Glutamatergic neuron (in vitro differentiated cells): ENCODE data around the gene SLC5A12. TPM values are rescaled to one million over a fixed set of nuclear protein-coding genes. Genes with fewer than 3 reads are reported as not detected.

Source experiments
- DNase-seq: peaks from one replicate; pipeline ENCODE4 v3.0.0; 2022
- H3K27ac Mint-ChIP-seq: one replicate; pipeline ENCODE4 v1.8.0; 2020; ENCODE audit warnings: mild to moderate bottlenecking, mixed read lengths, inconsistent platforms; ENCODE audit not compliant: unreplicated experiment
- H3K27me3 Mint-ChIP-seq: one replicate; pipeline ENCODE4 v1.8.0; 2020; ENCODE audit warnings: mild to moderate bottlenecking, moderate library complexity, mixed read lengths, inconsistent platforms; ENCODE audit not compliant: unreplicated experiment
- H3K36me3 Mint-ChIP-seq: one replicate; pipeline ENCODE4 v1.8.0; 2020; ENCODE audit warnings: mild to moderate bottlenecking, mixed read lengths, inconsistent platforms; ENCODE audit not compliant: unreplicated experiment
- H3K4me1 Mint-ChIP-seq: one replicate; pipeline ENCODE4 v1.8.0; 2020; ENCODE audit warnings: mild to moderate bottlenecking, low read depth, mixed read lengths, inconsistent platforms; ENCODE audit not compliant: unreplicated experiment
- H3K4me3 Mint-ChIP-seq: one replicate; pipeline ENCODE4 v1.8.0; 2020; ENCODE audit warnings: mild to moderate bottlenecking, mixed read lengths, inconsistent platforms; ENCODE audit not compliant: unreplicated experiment
- H3K9me3 Mint-ChIP-seq: one replicate; pipeline ENCODE4 v1.8.0; 2020; ENCODE audit warnings: mild to moderate bottlenecking, moderate library complexity, mixed read lengths, inconsistent platforms; ENCODE audit not compliant: unreplicated experiment
- CTCF ChIP-seq: fragments of 200-600 bp; sonication (generic); IDR thresholded peaks from one replicate; pipeline ENCODE4 v1.5.0; 2021; ENCODE audit not compliant: partially characterized antibody, unreplicated experiment
- total RNA-seq: library from RNA; stranded (reverse); fragmentation: NEBNext Ultra II Directional; extraction: Animal tissue kit (Norgen Biotek cat#: 25700); gene quantifications from one replicate; pipeline ENCODE4 v1.2.1, GENCODE V29; 2021; ENCODE audit not compliant: unreplicated experiment

The SLC5A12 gene
- total RNA-seq, 1 donor from 2014 or later: 0.66 TPM

GRCh38 chr11:26764315-26764714, 42.5 kb upstream of the SLC5A12 start:
- no peak for DNase-seq
- Mint-ChIP-seq H3K27ac (no peak overlapping the region), H3K36me3 (no peaks in the 10 kb centered on the region), H3K9me3 (no peaks in the 10 kb centered on the region), H3K4me3 (no peak overlapping the region), H3K27me3 (no peaks in the 10 kb centered on the region), H3K4me1 (no peaks in the 10 kb centered on the region)
- no peak for TF ChIP-seq CTCF

- Mint-ChIP-seq H3K27me3 (no peaks in the 10 kb centered on the region), H3K4me1 (no peaks in the 10 kb centered on the region), H3K27ac (no peak overlapping the region), H3K4me3 (no peak overlapping the region), H3K36me3 (no peaks in the 10 kb centered on the region), H3K9me3 (no peaks in the 10 kb centered on the region)
- no peak for TF ChIP-seq CTCF
- DNase-seq: no peak
Measured at GRCh38 chr11:26762089-26762488, 40.2 kb upstream of the SLC5A12 start.

- no peaks in the 10 kb centered on the region for H3K9me3 Mint-ChIP-seq
- no peaks in the 10 kb centered on the region for H3K27me3 Mint-ChIP-seq
- H3K36me3 Mint-ChIP-seq: no peaks in the 10 kb centered on the region
- no peak for DNase-seq
- no peak overlapping the region for H3K27ac Mint-ChIP-seq
- no peak overlapping the region for H3K4me3 Mint-ChIP-seq
- TF ChIP-seq CTCF: no peak
- no peaks in the 10 kb centered on the region for H3K4me1 Mint-ChIP-seq
Measured at GRCh38 chr11:26761361-26761809, 39.5 kb upstream of the SLC5A12 start.

- DNase-seq: no peak
- Mint-ChIP-seq H3K27me3 (no peaks in the 10 kb centered on the region), H3K27ac (no peak overlapping the region), H3K4me1 (peaks cover 6% of the 10 kb centered on the region), H3K9me3 (no peaks in the 10 kb centered on the region), H3K4me3 (no peak overlapping the region), H3K36me3 (no peaks in the 10 kb centered on the region)
- no peak for TF ChIP-seq CTCF
Measured at GRCh38 chr11:26757995-26758394, 36.1 kb upstream of the SLC5A12 start.

GRCh38 chr11:26755762-26756161, 33.9 kb upstream of the SLC5A12 start:
- no peaks in the 10 kb centered on the region for H3K27me3 Mint-ChIP-seq
- no peaks in the 10 kb centered on the region for H3K9me3 Mint-ChIP-seq
- H3K4me3 Mint-ChIP-seq: no peak overlapping the region
- no peak for TF ChIP-seq CTCF
- no peak for DNase-seq
- H3K36me3 Mint-ChIP-seq: no peaks in the 10 kb centered on the region
- H3K27ac Mint-ChIP-seq: no peak overlapping the region
- peaks cover 7% of the 10 kb centered on the region for H3K4me1 Mint-ChIP-seq
